Mucosa of descending colon (tissue), 3 donors: ENCODE measurements around the gene IQCC. TPM values are rescaled to one million over a fixed set of nuclear protein-coding genes. Genes with fewer than 3 reads are reported as not detected.

Experiments
- ATAC-seq: fragments of 200-7000 bp; cut with Tn5 transposase; one replicate; pipeline ENCODE4 v1.9.1; 2020; ENCODE audit warnings: mild to moderate bottlenecking, moderate library complexity
- DNase-seq, 3 donors: peaks; one replicate each; pipeline ENCODE4 v3.0.0-alpha.2; 2020
- H3K36me3 ChIP-seq: fragments of 200-600 bp; one replicate; pipeline ENCODE4 v1.8.0; 2021; ENCODE audit warnings: low read depth, mild to moderate bottlenecking
- H3K4me1 ChIP-seq: fragments of 200-600 bp; one replicate; pipeline ENCODE4 v1.8.0; 2021; ENCODE audit warnings: low read depth, mild to moderate bottlenecking
- H3K4me3 ChIP-seq: fragments of 200-600 bp; one replicate; pipeline ENCODE4 v1.8.0; 2021; ENCODE audit warnings: mild to moderate bottlenecking
- H3K9me3 ChIP-seq: fragments of 200-600 bp; one replicate; pipeline ENCODE4 v1.8.0; 2021; ENCODE audit warnings: mild to moderate bottlenecking
- intact Hi-C, 2 donors: fragments of 100-400 bp; cut with DNase I in 1 of 2; cut with micrococcal nuclease in 1 of 2; formaldehyde crosslinking; loops; one replicate each; pipeline versions ENCODE4 v1.11.0 to v1.11.1; 2022; cut with DNase I, micrococcal nuclease
- total RNA-seq, 3 donors: library from RNA; stranded (reverse); fragmentation: NEBNext Ultra II Directional in 2 of 3; extraction: Animal tissue kit (Norgen Biotek cat#: 25700) in 2 of 3; gene quantifications; one replicate each; pipeline versions ENCODE4 v1.2.1 to v1.2.4, GENCODE V29; 2021 to 2023
- TF ChIP-seq, protein P1 (sequence below): fragments of 200-600 bp; IDR thresholded peaks from one replicate; pipeline ENCODE4 v1.8.0; 2022; ENCODE audit warnings: antibody characterized with exemption, mild to moderate bottlenecking
- donor health status: DM: no; HTN: no; CAD: no; lungs with moderate emphysema.
- donor health status: DM: no; HTN: no; CAD: no.
- donor health status: DM: no; HTN: yes; CAD: no.

The IQCC gene
- total RNA-seq, 3 donors from 2014 or later = 1.1 to 2.2 (median 1.9) TPM

DNA sequence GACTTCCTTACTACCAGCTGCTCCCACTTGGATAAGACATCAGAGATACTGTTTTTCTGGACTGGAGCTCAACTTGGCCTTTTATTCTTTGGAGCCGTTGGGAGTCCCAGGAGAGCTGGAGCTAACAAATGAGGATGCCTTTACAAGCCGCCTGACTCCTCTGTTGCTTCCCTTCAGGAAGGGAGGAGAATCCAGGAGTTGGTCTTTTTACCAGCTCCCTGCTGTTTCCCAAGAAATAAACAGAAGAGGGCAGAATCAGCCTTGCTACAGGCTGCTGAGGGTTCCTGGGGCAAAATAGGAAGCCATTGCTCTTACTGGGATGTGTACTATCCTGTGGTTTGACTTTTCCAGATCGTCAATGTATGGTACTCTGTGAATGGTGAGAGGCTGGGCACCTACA, 18.2 kb downstream of the IQCC start:
- H3K36me3 ChIP-seq = peaks cover 3% of the 10 kb centered on the region
- H3K9me3 ChIP-seq = no peaks in the 10 kb centered on the region
- H3K4me1 ChIP-seq = peaks cover 22% of the 10 kb centered on the region
- ATAC-seq (no peak), DNase-seq (no peak)
- no peak overlapping the region for H3K4me3 ChIP-seq
- intact Hi-C loops = no loop called here
- TF ChIP-seq, protein P1, sequence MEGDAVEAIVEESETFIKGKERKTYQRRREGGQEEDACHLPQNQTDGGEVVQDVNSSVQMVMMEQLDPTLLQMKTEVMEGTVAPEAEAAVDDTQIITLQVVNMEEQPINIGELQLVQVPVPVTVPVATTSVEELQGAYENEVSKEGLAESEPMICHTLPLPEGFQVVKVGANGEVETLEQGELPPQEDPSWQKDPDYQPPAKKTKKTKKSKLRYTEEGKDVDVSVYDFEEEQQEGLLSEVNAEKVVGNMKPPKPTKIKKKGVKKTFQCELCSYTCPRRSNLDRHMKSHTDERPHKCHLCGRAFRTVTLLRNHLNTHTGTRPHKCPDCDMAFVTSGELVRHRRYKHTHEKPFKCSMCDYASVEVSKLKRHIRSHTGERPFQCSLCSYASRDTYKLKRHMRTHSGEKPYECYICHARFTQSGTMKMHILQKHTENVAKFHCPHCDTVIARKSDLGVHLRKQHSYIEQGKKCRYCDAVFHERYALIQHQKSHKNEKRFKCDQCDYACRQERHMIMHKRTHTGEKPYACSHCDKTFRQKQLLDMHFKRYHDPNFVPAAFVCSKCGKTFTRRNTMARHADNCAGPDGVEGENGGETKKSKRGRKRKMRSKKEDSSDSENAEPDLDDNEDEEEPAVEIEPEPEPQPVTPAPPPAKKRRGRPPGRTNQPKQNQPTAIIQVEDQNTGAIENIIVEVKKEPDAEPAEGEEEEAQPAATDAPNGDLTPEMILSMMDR = no peak

DNA sequence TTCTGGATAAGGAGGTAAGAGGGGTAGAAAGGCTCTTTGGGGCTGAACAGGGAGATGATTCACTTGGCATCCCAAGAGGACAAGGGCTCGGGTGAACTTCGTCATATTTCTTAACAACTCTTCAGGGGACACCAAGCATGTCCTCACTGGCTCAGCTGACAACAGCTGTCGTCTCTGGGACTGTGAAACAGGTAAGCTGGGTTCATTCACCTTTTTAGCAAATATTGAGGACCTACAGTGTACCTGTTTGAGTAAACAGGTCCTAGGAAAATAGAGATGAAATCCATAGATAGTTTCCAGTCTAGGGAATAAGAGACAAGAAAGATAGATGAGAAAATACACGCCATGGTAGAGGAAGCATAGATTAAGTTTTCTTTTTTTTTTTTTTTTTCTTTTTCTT, 18.8 kb downstream of the IQCC start:
- no peak overlapping the region for H3K4me3 ChIP-seq
- intact Hi-C loops = no loop called here
- H3K9me3 ChIP-seq = no peaks in the 10 kb centered on the region
- ATAC-seq (no peak), DNase-seq (no peak)
- peaks cover 3% of the 10 kb centered on the region for H3K36me3 ChIP-seq
- H3K4me1 ChIP-seq = peaks cover 22% of the 10 kb centered on the region
- TF ChIP-seq, protein P1 = no peak

DNA sequence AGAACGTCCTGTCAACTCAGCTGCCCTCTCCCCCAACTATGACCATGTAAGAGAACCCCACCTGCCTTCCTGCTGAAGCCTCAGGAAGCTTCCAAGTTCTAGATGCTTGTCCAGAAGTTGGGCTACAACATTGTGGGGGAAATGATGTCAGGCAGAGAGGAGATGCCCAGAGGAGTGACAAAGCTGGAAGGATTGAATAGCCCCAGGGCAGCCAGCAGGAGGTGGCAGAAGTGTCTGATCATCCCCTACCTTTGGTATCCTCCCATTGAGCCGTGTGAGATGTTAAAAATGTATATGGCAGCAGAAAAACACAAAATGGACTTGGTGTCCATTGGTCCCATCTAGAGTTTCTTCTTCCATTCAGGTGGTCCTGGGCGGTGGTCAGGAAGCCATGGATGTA, 23.3 kb downstream of the IQCC start:
- peaks cover 13% of the 10 kb centered on the region for H3K36me3 ChIP-seq
- H3K4me3 ChIP-seq = no peak overlapping the region
- H3K4me1 ChIP-seq = peaks cover under 1% of the 10 kb centered on the region
- no peaks in the 10 kb centered on the region for H3K9me3 ChIP-seq
- intact Hi-C loops = no loop called here
- no peak for ATAC-seq
- no peak for DNase-seq
- TF ChIP-seq, protein P1 = no peak

DNA sequence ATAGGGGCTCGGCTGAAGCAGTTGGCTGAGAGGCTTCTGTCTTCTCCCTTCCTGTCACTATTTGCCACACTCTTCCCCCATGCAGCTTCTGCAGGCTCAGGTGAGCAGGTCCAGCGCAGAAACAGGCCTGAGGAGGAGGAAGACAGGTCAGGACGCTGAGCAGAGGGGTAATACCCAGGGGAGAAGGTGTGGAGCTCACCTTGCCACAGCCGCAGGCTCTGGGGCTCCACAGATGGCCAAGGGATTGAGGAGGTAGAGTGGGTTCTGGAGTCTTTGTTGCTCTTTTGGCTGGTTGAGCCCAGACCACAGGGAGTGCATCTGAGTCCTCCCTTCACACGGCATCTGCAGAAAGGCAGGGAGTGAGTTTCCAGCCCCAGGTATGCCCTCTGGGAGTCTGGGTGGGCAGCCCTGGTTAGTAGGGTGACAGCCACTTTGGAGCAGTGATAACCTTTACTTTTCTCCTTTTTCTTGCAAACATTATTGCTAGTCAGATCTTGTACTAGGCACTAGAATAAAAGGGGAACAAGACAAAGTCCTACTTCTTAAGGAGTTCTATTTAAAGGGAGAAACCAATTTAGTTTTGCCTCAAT, 26.5 kb downstream of the IQCC start:
- Histone ChIP-seq H3K4me3 (no peak overlapping the region), H3K9me3 (no peaks in the 10 kb centered on the region), H3K4me1 (no peaks in the 10 kb centered on the region), H3K36me3 (peaks cover 11% of the 10 kb centered on the region)
- intact Hi-C loops = no loop called here
- ATAC-seq (no peak), DNase-seq (no peak)
- TF ChIP-seq, protein P1 = no peak

DNA sequence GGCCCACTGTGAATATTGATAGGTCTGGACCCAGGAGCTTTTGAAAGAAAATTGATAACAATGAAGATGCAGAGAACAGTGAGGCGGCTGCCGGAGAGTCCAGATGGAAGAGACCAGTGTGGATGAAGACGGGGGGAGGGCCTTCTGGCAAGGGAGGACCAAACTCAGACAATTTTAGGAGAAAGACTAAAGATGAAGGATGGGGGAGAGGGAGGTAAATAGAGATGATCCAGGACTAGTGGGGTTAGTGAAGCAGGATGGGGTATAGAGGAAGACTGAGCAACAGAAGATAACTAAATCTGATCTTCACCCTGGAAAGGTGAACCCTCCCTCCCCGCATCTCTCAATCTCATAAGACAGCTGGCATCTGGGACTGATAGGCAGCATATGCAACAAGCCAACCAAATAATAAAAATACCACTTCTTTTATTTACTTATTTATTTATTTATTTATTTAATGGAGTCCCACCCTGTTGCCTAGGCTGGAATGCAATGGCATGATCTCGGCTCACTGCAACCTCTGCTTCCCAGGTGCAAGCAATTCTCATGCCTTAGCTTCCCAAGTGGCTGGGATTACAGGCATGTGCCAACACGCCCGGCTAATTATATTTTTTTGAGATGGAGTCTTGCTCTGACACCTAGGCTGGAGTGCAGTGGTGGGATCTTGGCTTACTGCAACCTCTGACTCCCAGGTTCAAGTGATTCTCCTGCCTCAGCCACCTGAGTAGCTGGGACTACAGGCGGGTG, 27.3 kb downstream of the IQCC start:
- H3K4me1 ChIP-seq = no peaks in the 10 kb centered on the region
- TF ChIP-seq, protein P1 = no peak
- DNase-seq (no peak), ATAC-seq (no peak)
- no peak overlapping the region for H3K4me3 ChIP-seq
- H3K36me3 ChIP-seq = peaks cover 10% of the 10 kb centered on the region
- intact Hi-C loops = no loop called here
- H3K9me3 ChIP-seq = no peaks in the 10 kb centered on the region
